Spleen (tissue), 7 donors: ENCODE measurements around the gene TRABD2B.

Experiments used
- CTCF ChIP-seq, 11 experiments: fragments of 200-600 bp in 7 of 11; fragments of 450-650 bp in 4 of 11; sonication (generic) in 4 of 11; IDR thresholded peaks in 8 of 11; conservative IDR thresholded peaks in 3 of 11; 1 replicate in 7 of 11; 2 replicates in 4 of 11; pipeline versions ENCODE4 v1.4.0 to v1.8.0; 2016 to 2021; ENCODE audit warnings: antibody characterized with exemption in 11 of 11, inconsistent platforms in 4 of 11, mild to moderate bottlenecking in 1 of 11
- POLR2A ChIP-seq, 3 donors: fragments of 450-650 bp; IDR thresholded peaks; one replicate each; pipeline ENCODE4 v1.5.1; 2017; ENCODE audit warnings: antibody characterized with exemption in 3 of 3, mild to moderate bottlenecking in 1 of 3
- POLR2AphosphoS5 ChIP-seq, 3 donors: sonication (generic); formaldehyde crosslinking; IDR thresholded peaks; one replicate each; pipeline ENCODE4 v1.5.1; 2017; ENCODE audit warnings: antibody characterized with exemption in 3 of 3
- donor health status: DM: no; HTN: no; CAD: no; lungs with moderate emphysema.
- donor health status: DM: no; HTN: no; CAD: no.
- donor health status: DM: no; HTN: no; CAD: no.

GRCh38 chr1:47947531-47947930, 49.7 kb downstream of the TRABD2B start:
- TF ChIP-seq CTCF (IDR thresholded peaks at IDR 0.05 in 8 of 11, conservative IDR thresholded peaks at IDR 0.05 in 3 of 11) (no peak), POLR2A (IDR thresholded peaks at IDR 0.05) (no peak), POLR2AphosphoS5 (IDR thresholded peaks at IDR 0.05) (no peak)
